GM19238 (cell line): ENCODE results near the gene RABGAP1.

Source experiments
- DNase-seq: peaks from one replicate; pipeline ENCODE4 v3.0.0; 2011; ENCODE audit warnings: low spot score; ENCODE audit not compliant: insufficient read length

The RABGAP1 gene

DNA sequence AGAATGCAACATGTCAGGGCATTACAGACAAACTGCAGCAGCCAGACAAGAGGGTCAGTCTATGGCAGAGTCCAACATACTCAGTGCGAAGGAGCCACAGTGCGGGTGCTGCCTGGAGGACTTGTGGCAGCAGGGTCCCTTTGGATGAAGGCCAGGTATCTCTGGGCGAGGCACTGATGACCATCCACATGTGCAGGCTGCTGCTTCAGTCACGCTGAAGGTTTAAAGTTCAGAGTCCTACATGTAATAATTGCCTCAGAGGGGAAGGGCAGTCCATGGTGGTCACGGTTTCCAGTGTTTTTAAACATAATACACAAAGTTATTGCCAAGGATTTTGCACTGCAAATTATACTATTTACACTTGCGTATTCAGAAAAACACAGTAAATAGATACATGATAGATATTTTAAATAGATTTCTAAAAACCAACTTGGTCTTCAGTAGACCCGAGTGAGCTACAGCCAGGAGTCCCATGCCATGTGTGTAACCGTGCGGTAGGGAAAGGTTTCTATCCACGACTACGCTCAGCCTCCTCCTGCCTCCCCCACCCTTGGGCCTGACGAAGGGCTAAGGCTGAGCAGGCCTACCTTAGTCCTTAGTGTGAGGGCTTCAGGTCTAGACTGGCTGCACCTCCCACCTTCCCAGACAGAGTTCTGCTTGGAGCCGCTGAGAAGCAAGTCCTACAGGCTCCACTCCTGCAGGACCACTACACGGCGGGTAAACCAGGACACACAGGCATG is 168.9 kb downstream of the RABGAP1 start:
- DNase-seq = no peak

GRCh38 chr9:123111427-123112014 is 170.7 kb downstream of the RABGAP1 start:
- DNase-seq = no peak

GRCh38 chr9:123112015-123112975 is 171.5 kb downstream of the RABGAP1 start:
- peak; percentile 25 for DNase-seq

DNA sequence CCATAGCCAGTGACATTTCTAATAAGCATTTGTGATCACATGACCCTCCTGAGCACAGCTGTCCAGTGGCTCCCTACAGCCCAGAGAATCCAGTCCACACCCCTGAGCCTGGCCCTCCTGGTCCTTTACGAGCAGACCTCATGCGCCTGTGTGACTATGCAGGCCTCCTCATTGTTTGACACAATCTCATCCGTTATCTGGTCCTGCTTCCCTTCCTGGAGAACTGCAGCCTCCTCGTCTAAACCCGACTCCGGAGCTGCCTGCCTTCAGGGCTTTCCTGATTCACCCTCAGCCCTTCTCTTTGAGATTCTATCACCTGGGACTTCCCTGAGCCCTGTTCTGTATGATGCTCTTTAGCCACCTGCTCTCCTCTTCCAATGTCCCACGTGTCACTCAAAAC is 172.4 kb downstream of the RABGAP1 start:
- no peak for DNase-seq

DNA sequence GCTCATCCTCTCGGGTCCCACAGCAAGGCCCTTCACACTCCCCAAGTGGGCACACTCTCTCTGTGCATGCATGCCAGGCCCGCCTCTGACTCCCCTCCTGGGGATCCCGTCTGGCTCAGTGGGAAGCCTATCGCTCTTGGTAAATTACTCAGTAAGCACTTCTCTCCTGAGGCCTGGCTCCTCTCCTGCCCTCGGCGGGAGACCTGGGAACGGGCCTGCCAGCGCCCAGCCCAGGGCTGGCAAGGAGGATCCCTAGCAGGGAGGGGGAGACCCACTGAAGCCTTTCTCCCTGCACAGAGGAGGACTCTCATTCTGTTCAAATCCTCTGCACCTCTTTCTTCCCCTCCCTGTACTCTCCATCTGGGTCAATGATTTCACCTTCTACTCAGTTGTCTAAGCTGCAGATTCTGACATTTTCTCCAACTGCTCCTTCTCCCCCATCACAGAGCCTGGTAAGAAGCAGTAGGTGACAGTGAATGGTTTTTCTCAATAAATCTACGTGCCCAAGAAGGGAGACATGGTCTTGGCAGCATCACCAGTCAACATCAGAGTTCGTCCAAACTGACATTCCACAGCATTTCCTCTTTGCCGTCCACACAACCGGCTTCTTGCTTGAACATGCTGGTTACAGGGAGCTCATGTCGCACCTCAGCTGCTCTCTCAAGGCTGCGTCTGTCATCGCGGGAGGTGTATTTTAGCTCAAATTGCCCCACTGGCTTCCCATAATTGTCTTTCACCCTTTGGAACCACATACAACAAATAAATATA is 174.5 kb downstream of the RABGAP1 start:
- no peak for DNase-seq

- no peak for DNase-seq
These were observed 175.2 kb downstream of the RABGAP1 start for GRCh38 chr9:123116036-123116435.

DNA sequence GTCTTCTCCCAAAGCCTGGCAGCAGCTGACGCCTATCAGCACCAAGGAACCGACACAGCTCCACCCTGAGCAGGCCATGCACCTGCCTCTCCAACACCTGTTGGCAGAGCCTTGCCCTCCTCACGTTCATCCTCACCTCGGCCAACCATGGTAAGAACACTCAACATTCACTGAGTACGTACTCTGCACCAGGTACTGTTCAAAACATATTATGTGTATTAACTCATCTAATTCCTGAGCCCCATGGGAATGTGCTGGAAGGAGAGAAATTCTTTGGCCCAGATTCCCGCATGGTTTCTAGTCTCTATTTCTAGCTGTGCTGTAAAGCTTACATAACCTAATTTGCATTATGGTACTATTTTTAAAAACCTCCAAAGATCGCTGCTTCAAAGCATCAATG is 178.7 kb downstream of the RABGAP1 start:
- no peak for DNase-seq

- no peak for DNase-seq
These were observed 179.3 kb downstream of the RABGAP1 start for GRCh38 chr9:123120131-123120530.

- DNase-seq = no peak
These were observed 180.1 kb downstream of the RABGAP1 start for GRCh38 chr9:123120953-123121352.

DNA sequence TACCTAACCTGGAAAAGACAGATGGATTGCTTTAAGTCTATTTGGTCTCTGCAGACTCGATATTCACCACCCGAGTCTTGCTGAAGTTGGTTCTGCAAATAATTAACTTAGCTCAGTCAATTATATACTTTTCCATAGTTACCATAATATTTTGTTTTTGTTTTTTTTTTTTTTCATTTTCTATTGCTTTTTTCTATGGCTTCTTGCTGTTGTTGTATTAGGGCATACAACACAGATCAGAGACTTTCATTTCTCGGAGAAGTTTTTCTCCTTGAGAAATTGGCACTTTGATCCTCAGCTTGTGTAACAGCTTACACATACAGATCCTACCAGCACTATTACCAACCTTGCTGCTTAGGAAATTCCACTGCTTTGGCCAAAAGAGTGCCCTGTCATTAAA is 180.6 kb downstream of the RABGAP1 start:
- DNase-seq = no peak

- DNase-seq = no peak
These were observed 186.8 kb downstream of the RABGAP1 start for GRCh38 chr9:123127512-123128075.

GRCh38 chr9:123128591-123128990 is 187.8 kb downstream of the RABGAP1 start:
- no peak for DNase-seq

- no peak for DNase-seq
These were observed 188.6 kb downstream of the RABGAP1 start for GRCh38 chr9:123129423-123129822.

GRCh38 chr9:123131258-123131657 is 190.4 kb downstream of the RABGAP1 start:
- DNase-seq = no peak

GRCh38 chr9:123131993-123132392 is 191.2 kb downstream of the RABGAP1 start:
- DNase-seq = no peak

DNA sequence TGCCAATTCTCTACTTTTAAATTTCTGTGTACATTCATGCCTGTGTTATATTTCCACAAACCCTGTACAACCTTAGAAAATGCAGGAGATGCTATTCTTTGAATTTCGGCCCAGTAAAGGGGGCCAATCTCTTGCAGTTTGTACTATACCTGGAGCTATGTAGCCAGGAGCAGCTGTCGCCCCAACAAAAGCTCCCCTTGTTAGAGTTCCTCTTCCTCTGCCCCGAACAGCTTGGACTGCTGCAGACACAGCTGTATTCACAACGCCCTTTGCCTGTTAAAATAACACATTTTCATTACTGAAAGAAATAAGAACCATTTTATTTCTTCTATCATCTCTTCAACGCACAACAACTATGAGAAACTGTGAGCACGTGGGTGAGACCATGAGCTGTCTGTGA is 191.9 kb downstream of the RABGAP1 start:
- DNase-seq = no peak

- no peak for DNase-seq
These were observed 194.6 kb downstream of the RABGAP1 start for GRCh38 chr9:123135430-123135829.

- no peak for DNase-seq
These were observed 197.3 kb downstream of the RABGAP1 start for GRCh38 chr9:123138163-123138562.

GRCh38 chr9:123149067-123149466 is 208.2 kb downstream of the RABGAP1 start:
- DNase-seq = no peak

- DNase-seq = no peak
These were observed 210.1 kb downstream of the RABGAP1 start for GRCh38 chr9:123150708-123151503.
